Measurements from ENCODE around the gene CELF4. TPM values are rescaled to one million over a fixed set of nuclear protein-coding genes. Genes with fewer than 3 reads are reported as not detected.

CELF4 gene
- total and polyA plus RNA-seq, 2 of the 4 experiments (the other 2 are of a cell fraction): not detected

GRCh38 chr18:37391156-37391555 lies 174.4 kb downstream of the CELF4 start:
- Histone ChIP-seq H2AK5ac (ENCODE audit: low read depth, low read length) (no peak overlapping the region), H2BK120ac (ENCODE audit: low read depth, low read length) (no peak overlapping the region), H3K9ac (ENCODE audit: low read depth, low read length) (no peak overlapping the region), H3K4me1 (ENCODE audit: control insufficient read depth, insufficient read depth, low read length) (peaks cover 6% of the 10 kb centered on the region), H3K4ac (ENCODE audit: low read depth, low read length) (no peak overlapping the region), H4K20me1 (ENCODE audit: insufficient read depth, low read length) (no peaks in the 10 kb centered on the region), H3K23ac (ENCODE audit: low read depth, low read length) (no peak overlapping the region), H3K14ac (replicated peaks; ENCODE audit: low read depth, low read length) (no peak overlapping the region), H4K91ac (ENCODE audit: insufficient read depth, low read depth, low read length) (no peak overlapping the region), H4K5ac (ENCODE audit: low read depth, low read length) (no peak overlapping the region), H3K4me2 (ENCODE audit: low read depth, low read length) (no peak overlapping the region), H3K27me3 (ENCODE audit: control insufficient read depth, insufficient read depth, low read length) (peaks cover 10% of the 10 kb centered on the region), H2BK20ac (ENCODE audit: low read depth, low read length) (no peak overlapping the region), H3K56ac (ENCODE audit: extremely low read depth, insufficient read depth, low read length) (no peak overlapping the region), H3K9me1 (ENCODE audit: insufficient read depth, low read length) (peaks cover 3% of the 10 kb centered on the region; the same call in 1 of the 2 replicates), H3K4me3 (ENCODE audit: insufficient read depth, low read depth, low read length) (no peak overlapping the region), H4K8ac (ENCODE audit: low read depth in 2 of 2, low read length in 2 of 2) (no peak overlapping the region), H3K9me3 (ENCODE audit: control insufficient read depth, insufficient read depth, low read length) (peaks cover 9% of the 10 kb centered on the region; the same call in 1 of the 2 replicates), H3K36me3 (ENCODE audit: control insufficient read depth, insufficient read depth, low read length) (no peaks in the 10 kb centered on the region), H2AK9ac (replicated peaks; ENCODE audit: low read depth, low read length, poor library complexity) (no peak overlapping the region), H3K18ac (ENCODE audit: low read depth, low read length) (no peak overlapping the region), H2AFZ (replicated peaks; ENCODE audit: low read length, poor library complexity) (no peak overlapping the region), H2BK15ac (ENCODE audit: low read depth, low read length) (no peak overlapping the region), H2BK5ac (ENCODE audit: low read depth, low read length, poor library complexity, severe bottlenecking) (no peak overlapping the region), H3K27ac (ENCODE audit: insufficient read depth, low read length) (no peak overlapping the region), H3K79me1 (ENCODE audit: low read depth in 1 of 2, low read length in 2 of 2) (no peaks in the 10 kb centered on the region)
- 88% methylated on average over 2 of the region's 4 CpGs; no CpG with 5 or more reads in 1 of the 2 experiments for WGBS, 2 experiments (ENCODE audit: extremely low coverage in 2 of 2, insufficient read length in 1 of 2)
- dilution Hi-C loops (cut with HindIII; ENCODE audit: low sequenced_read_pairs, unreplicated experiment) (no loop called here), intact Hi-C loops (cut with micrococcal nuclease) (no loop called here), in situ Hi-C loops (cut with MboI; ENCODE audit: low sequenced_read_pairs) (loop anchor here (10.0 kb wide), 1 partner anchor 54 kb away; no protein-coding TSS in a partner anchor)
- no peak for DNase-seq
- no peak for ATAC-seq (ENCODE audit: low read depth)
- CTCF ChIA-PET: no interaction called here
- POLR2A ChIA-PET (ENCODE audit: unreplicated experiment): no interaction called here
- BruUV-seq (replicated peaks): no TSS peak
- no peak for TF ChIP-seq MAFK (IDR thresholded peaks at IDR 0.05; ENCODE audit: low read depth, low read length)
- no peak for TF ChIP-seq BHLHE40 (IDR thresholded peaks at IDR 0.05; ENCODE audit: low read depth, low read length)
- no peak for TF ChIP-seq FOS (IDR thresholded peaks at IDR 0.05; ENCODE audit: low read depth, low read length)
- TF ChIP-seq RCOR1 (IDR thresholded peaks at IDR 0.05; ENCODE audit: insufficient replicate concordance, low read length): no peak
- no peak for TF ChIP-seq MAZ (IDR thresholded peaks at IDR 0.05; ENCODE audit: borderline replicate concordance, low read depth, low read length)
- TF ChIP-seq RAD21 (IDR thresholded peaks at IDR 0.05; ENCODE audit: low read length): no peak
- TF ChIP-seq, protein P1, sequence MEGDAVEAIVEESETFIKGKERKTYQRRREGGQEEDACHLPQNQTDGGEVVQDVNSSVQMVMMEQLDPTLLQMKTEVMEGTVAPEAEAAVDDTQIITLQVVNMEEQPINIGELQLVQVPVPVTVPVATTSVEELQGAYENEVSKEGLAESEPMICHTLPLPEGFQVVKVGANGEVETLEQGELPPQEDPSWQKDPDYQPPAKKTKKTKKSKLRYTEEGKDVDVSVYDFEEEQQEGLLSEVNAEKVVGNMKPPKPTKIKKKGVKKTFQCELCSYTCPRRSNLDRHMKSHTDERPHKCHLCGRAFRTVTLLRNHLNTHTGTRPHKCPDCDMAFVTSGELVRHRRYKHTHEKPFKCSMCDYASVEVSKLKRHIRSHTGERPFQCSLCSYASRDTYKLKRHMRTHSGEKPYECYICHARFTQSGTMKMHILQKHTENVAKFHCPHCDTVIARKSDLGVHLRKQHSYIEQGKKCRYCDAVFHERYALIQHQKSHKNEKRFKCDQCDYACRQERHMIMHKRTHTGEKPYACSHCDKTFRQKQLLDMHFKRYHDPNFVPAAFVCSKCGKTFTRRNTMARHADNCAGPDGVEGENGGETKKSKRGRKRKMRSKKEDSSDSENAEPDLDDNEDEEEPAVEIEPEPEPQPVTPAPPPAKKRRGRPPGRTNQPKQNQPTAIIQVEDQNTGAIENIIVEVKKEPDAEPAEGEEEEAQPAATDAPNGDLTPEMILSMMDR (conservative IDR thresholded peaks at IDR 0.05; ENCODE audit: low read depth, low read length): no peak
- TF ChIP-seq, protein P2, sequence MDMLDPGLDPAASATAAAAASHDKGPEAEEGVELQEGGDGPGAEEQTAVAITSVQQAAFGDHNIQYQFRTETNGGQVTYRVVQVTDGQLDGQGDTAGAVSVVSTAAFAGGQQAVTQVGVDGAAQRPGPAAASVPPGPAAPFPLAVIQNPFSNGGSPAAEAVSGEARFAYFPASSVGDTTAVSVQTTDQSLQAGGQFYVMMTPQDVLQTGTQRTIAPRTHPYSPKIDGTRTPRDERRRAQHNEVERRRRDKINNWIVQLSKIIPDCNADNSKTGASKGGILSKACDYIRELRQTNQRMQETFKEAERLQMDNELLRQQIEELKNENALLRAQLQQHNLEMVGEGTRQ (IDR thresholded peaks at IDR 0.05; ENCODE audit: low read depth, low read length): no peak
